ENCODE measurements around the gene SMARCB1.

The SMARCB1 gene

DNA sequence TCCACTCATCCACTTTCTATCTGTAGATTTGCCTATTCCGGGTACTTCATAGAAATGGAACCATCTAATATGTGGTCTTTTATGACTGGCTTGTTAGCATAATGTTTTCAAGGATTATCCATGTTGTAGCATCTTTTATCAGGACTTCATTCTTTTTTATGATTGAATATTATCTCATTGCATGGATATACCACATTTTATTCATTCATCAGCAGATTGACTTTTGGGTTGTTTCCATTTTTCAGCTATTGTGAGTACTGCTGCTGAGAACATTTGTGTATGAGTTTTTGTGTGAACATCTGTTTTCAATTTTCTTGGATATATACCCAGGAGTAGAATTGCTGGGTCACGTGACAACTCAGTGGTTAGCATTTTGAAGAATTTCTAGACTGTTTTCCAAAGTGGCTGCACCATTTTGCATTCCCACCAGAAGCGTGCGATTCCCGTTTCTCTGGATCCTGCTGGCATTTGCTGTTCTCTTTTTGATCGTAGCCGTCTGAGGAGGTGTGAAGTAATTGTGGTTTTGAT, 43.1 kb downstream of the SMARCB1 start:
- Histone ChIP-seq H3K9me3 (ENCODE audit: insufficient read depth, low read length) (no peaks in the 10 kb centered on the region), H3K4me2 (ENCODE audit: low read length) (no peak overlapping the region), H3K4me3 (ENCODE audit: low read length) (no peak overlapping the region), H3K9ac (ENCODE audit: low read length) (no peak overlapping the region), H4K20me1 (ENCODE audit: insufficient read depth, low read length) (0 out of 2 replicates have a peak, but pooled peaks cover 19% of the 10 kb centered on the region), H3K36me3 (replicated peaks; ENCODE audit: low read depth, low read length) (peaks cover 74% of the 10 kb centered on the region), H3K79me2 (ENCODE audit: low read length) (peaks cover 16% of the 10 kb centered on the region; the same call in 1 of the 2 replicates), H3K27ac (ENCODE audit: low read length) (no peak overlapping the region), H3K27me3 (ENCODE audit: low read depth, low read length) (no peaks in the 10 kb centered on the region), H2AFZ (ENCODE audit: low read depth, low read length) (no peak overlapping the region), H3K4me1 (ENCODE audit: low read length) (no peaks in the 10 kb centered on the region)
- TF ChIP-seq, protein P1, sequence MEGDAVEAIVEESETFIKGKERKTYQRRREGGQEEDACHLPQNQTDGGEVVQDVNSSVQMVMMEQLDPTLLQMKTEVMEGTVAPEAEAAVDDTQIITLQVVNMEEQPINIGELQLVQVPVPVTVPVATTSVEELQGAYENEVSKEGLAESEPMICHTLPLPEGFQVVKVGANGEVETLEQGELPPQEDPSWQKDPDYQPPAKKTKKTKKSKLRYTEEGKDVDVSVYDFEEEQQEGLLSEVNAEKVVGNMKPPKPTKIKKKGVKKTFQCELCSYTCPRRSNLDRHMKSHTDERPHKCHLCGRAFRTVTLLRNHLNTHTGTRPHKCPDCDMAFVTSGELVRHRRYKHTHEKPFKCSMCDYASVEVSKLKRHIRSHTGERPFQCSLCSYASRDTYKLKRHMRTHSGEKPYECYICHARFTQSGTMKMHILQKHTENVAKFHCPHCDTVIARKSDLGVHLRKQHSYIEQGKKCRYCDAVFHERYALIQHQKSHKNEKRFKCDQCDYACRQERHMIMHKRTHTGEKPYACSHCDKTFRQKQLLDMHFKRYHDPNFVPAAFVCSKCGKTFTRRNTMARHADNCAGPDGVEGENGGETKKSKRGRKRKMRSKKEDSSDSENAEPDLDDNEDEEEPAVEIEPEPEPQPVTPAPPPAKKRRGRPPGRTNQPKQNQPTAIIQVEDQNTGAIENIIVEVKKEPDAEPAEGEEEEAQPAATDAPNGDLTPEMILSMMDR (IDR thresholded peaks at IDR 0.05; ENCODE audit: low read depth, low read length), result no peak
- TF ChIP-seq EZH2phosphoT487 (IDR thresholded peaks at IDR 0.05; ENCODE audit: low read depth), result no peak

DNA sequence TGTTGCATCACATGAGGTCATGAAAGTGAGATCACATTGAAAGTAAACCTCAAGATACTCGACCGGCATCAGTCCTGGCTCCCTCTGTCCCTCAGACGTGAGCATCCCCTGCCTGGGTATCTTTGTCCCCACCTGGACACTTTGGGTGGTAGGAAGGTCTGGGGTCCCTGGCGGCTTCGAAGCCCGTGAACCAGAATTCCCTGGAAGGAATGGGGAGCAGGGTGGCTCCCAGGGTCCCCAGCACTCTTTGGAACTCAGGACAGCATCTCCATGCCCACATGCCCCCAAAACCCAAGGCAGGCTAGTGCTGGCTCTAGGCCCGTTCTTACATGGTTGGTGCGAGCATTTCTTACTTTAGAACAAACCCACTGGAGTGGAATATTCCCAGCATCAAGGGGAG, 44.5 kb downstream of the SMARCB1 start:
- H3K27ac ChIP-seq (ENCODE audit: low read length), result no peak overlapping the region
- peaks cover 73% of the 10 kb centered on the region for H3K36me3 ChIP-seq (replicated peaks; ENCODE audit: low read depth, low read length)
- peaks cover 16% of the 10 kb centered on the region; the same call in 1 of the 2 replicates for H3K79me2 ChIP-seq (ENCODE audit: low read length)

DNA sequence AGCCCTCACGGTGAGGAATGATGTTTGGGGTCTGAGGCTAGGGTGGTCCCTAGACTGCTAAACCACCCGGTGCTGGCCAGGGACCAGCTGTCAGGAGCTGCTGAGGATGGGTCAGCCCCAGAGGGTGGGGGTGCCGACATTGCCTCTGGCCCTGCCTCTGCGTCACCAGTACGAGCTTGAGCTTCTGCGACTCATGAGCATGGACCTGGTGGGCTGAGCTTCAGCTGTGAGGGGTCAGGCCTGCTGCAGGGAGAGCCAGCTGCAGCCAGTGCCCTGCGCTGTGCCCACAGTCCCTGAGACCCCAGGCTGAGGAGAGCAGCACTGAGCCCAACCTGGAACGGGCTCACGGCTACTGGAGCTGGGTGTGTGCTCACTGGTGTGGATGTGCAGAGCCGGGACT, 45.0 kb downstream of the SMARCB1 start:
- no peak overlapping the region for H3K4me2 ChIP-seq (ENCODE audit: low read length)
- no peak overlapping the region for H2AFZ ChIP-seq (ENCODE audit: low read depth, low read length)
- TF ChIP-seq, protein P1 (IDR thresholded peaks at IDR 0.05; ENCODE audit: low read depth, low read length), result no peak
- no peak for TF ChIP-seq EZH2phosphoT487 (IDR thresholded peaks at IDR 0.05; ENCODE audit: low read depth)
- H3K4me1 ChIP-seq (ENCODE audit: low read length), result no peaks in the 10 kb centered on the region
- no peaks in the 10 kb centered on the region for H3K27me3 ChIP-seq (ENCODE audit: low read depth, low read length)
- no peaks in the 10 kb centered on the region for H3K9me3 ChIP-seq (ENCODE audit: insufficient read depth, low read length)
- H3K9ac ChIP-seq (ENCODE audit: low read length), result no peak overlapping the region
- H3K79me2 ChIP-seq (ENCODE audit: low read length), result peaks cover 16% of the 10 kb centered on the region; the same call in 1 of the 2 replicates
- H3K27ac ChIP-seq (ENCODE audit: low read length), result no peak overlapping the region
- no peak overlapping the region for H3K4me3 ChIP-seq (ENCODE audit: low read length)
- peaks cover 71% of the 10 kb centered on the region for H3K36me3 ChIP-seq (replicated peaks; ENCODE audit: low read depth, low read length)
- H4K20me1 ChIP-seq (ENCODE audit: insufficient read depth, low read length), result 0 out of 2 replicates have a peak, but pooled peaks cover 19% of the 10 kb centered on the region

More for the DNA sequence above, 44.5 kb downstream of the SMARCB1 start:
- Histone ChIP-seq H2AFZ (ENCODE audit: low read depth, low read length) (no peak overlapping the region), H3K4me1 (ENCODE audit: low read length) (no peaks in the 10 kb centered on the region), H3K4me3 (ENCODE audit: low read length) (no peak overlapping the region), H3K9me3 (ENCODE audit: insufficient read depth, low read length) (no peaks in the 10 kb centered on the region), H3K4me2 (ENCODE audit: low read length) (no peak overlapping the region), H3K27me3 (ENCODE audit: low read depth, low read length) (no peaks in the 10 kb centered on the region), H4K20me1 (ENCODE audit: insufficient read depth, low read length) (0 out of 2 replicates have a peak, but pooled peaks cover 19% of the 10 kb centered on the region), H3K9ac (ENCODE audit: low read length) (no peak overlapping the region)
- TF ChIP-seq, protein P1 (IDR thresholded peaks at IDR 0.05; ENCODE audit: low read depth, low read length), result no peak
- TF ChIP-seq EZH2phosphoT487 (IDR thresholded peaks at IDR 0.05; ENCODE audit: low read depth), result no peak

DNA sequence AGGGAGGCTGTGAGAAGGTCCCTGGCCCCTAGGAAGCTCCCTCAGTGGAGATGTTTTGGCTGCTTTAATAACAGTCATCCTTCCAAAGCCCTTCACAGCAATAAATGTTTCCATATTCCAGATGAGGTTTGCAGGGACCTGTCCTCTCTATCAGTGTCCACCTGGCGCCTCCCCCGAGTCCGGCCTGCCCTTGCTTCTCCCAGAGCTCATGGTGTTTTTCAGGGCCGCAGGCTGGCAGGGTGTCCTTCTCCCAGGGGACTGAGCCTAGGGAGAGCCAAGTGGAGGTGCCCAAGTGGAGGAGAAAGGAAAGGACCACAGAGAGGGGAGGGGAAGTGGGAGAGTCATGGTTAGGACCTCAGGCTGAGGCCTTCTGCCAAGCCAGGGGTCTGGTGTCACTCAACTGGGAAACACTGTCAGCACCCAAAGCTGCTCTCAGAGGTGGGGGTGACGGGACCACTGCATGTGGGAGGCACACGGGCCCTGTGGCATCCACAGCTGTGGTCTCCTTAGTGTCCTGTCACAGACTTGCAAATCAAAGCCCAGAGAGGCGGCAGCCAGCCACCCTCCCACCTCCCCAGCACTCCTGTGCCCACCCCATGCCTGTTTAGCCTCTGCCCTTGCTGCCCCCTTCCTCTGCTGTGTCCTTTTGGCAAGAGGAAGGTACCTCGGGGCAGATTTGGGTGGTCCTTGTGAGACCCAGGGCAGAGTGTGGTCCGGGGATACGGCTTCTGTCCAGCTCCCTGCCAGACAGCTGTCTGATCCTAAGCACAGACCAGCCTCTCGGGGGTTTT, 45.7 kb downstream of the SMARCB1 start:
- no peak overlapping the region for H3K27ac ChIP-seq (ENCODE audit: low read length)
- H3K36me3 ChIP-seq (replicated peaks; ENCODE audit: low read depth, low read length), result peaks cover 69% of the 10 kb centered on the region
- no peak for TF ChIP-seq EZH2phosphoT487 (IDR thresholded peaks at IDR 0.05; ENCODE audit: low read depth)
- TF ChIP-seq, protein P1 (IDR thresholded peaks at IDR 0.05; ENCODE audit: low read depth, low read length), result no peak
- H4K20me1 ChIP-seq (ENCODE audit: insufficient read depth, low read length), result 0 out of 2 replicates have a peak, but pooled peaks cover 22% of the 10 kb centered on the region
- peaks cover 16% of the 10 kb centered on the region; the same call in 1 of the 2 replicates for H3K79me2 ChIP-seq (ENCODE audit: low read length)
- no peak overlapping the region for H3K4me2 ChIP-seq (ENCODE audit: low read length)
- no peak overlapping the region for H3K4me3 ChIP-seq (ENCODE audit: low read length)
- H3K27me3 ChIP-seq (ENCODE audit: low read depth, low read length), result no peaks in the 10 kb centered on the region
- no peak overlapping the region for H3K9ac ChIP-seq (ENCODE audit: low read length)
- no peaks in the 10 kb centered on the region for H3K9me3 ChIP-seq (ENCODE audit: insufficient read depth, low read length)
- no peak overlapping the region for H2AFZ ChIP-seq (ENCODE audit: low read depth, low read length)
- peaks cover 4% of the 10 kb centered on the region; the same call in 1 of the 2 replicates for H3K4me1 ChIP-seq (ENCODE audit: low read length)

Data from OCI-LY3 (cell line).